Measurements from ENCODE around the gene MEX3D. TPM values are rescaled to one million over a fixed set of nuclear protein-coding genes. Genes with fewer than 3 reads are reported as not detected.

Gene MEX3D
- total and polyA plus RNA-seq, 4 donors, result 0.92 to 9.1 (median 5.2) TPM

DNA sequence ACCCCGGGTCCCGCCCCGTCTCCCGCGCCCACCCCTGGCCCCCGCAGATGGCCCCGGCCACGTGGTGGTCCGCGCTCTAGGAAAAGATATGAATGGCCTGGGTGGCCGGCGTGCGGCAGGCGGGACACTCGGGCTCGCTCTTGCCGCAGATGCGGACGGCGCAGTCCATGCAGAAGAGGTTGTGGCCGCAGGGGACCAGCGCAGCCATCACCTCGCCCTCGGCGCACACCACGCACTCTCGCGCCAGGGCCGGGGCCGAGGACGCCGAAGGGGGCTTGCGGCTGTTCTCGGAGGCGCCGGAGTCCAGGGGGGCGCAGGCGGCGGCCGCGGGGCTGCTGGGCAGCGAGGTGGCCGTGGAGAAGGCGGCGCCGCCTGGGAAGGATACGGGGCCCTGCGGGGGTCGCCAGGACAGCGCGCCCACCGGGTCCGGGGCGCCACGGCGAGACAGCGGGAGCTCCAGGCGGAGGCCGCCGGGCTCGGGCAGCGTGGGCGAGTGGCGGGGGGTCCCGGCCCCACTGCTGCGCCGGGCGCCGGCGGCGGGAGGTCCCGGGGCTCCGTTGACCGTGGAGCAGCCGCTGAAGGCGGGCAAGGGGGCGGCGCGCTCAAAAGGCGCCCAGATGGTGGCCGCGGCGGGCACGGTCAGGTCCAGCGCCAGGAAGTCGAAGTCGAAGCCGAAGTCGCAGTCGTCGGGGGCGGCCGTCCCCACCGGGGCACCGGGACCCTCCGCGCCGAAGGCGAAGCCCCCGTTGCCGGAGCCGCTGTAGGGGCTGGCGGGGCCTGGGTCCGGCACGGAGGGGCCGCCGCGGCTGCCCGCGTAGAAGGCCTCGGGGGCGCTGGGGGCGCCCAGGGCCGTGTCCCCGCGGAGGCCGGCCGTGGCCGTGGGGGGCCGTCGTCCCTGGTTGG lies 12.4 kb downstream of the MEX3D start:
- H3K36me3 ChIP-seq (ENCODE audit: control insufficient read depth in 4 of 4, insufficient read depth in 3 of 4, low read depth in 1 of 4, low read length in 3 of 4), result peaks cover 0 to 3% (median 0%) of the 10 kb centered on the region in 4 donors
- H3K9ac ChIP-seq (ENCODE audit: low read depth in 1 of 2, low read length in 2 of 2), result no peak overlapping the region
- H3K4me3 ChIP-seq (ENCODE audit: low read depth in 1 of 3, low read length in 3 of 3), result no peak overlapping the region
- TF ChIP-seq GABPA (IDR thresholded peaks at IDR 0.05 in 1 of 2, conservative IDR thresholded peaks at IDR 0.05 in 1 of 2) (no peak), RXRA (IDR thresholded peaks at IDR 0.05) (no peak), RAD21 (IDR thresholded peaks at IDR 0.05) (no peak), JUND (IDR thresholded peaks at IDR 0.05) (no peak)
- TF ChIP-seq, protein P1, sequence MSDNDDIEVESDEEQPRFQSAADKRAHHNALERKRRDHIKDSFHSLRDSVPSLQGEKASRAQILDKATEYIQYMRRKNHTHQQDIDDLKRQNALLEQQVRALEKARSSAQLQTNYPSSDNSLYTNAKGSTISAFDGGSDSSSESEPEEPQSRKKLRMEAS (IDR thresholded peaks at IDR 0.05), result no peak
- TF ChIP-seq, protein P2, sequence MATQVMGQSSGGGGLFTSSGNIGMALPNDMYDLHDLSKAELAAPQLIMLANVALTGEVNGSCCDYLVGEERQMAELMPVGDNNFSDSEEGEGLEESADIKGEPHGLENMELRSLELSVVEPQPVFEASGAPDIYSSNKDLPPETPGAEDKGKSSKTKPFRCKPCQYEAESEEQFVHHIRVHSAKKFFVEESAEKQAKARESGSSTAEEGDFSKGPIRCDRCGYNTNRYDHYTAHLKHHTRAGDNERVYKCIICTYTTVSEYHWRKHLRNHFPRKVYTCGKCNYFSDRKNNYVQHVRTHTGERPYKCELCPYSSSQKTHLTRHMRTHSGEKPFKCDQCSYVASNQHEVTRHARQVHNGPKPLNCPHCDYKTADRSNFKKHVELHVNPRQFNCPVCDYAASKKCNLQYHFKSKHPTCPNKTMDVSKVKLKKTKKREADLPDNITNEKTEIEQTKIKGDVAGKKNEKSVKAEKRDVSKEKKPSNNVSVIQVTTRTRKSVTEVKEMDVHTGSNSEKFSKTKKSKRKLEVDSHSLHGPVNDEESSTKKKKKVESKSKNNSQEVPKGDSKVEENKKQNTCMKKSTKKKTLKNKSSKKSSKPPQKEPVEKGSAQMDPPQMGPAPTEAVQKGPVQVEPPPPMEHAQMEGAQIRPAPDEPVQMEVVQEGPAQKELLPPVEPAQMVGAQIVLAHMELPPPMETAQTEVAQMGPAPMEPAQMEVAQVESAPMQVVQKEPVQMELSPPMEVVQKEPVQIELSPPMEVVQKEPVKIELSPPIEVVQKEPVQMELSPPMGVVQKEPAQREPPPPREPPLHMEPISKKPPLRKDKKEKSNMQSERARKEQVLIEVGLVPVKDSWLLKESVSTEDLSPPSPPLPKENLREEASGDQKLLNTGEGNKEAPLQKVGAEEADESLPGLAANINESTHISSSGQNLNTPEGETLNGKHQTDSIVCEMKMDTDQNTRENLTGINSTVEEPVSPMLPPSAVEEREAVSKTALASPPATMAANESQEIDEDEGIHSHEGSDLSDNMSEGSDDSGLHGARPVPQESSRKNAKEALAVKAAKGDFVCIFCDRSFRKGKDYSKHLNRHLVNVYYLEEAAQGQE (IDR thresholded peaks at IDR 0.05), result no peak
- TF ChIP-seq, protein P3, sequence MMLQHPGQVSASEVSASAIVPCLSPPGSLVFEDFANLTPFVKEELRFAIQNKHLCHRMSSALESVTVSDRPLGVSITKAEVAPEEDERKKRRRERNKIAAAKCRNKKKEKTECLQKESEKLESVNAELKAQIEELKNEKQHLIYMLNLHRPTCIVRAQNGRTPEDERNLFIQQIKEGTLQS (IDR thresholded peaks at IDR 0.05), result no peak
- H3K27me3 ChIP-seq (ENCODE audit: control insufficient read depth in 4 of 4, insufficient read depth in 4 of 4, low read length in 3 of 4), result no peaks in the 10 kb centered on the region
- DNase-seq (ENCODE audit: low spot score), result no peak
- no peaks in the 10 kb centered on the region for H3K9me3 ChIP-seq (ENCODE audit: control insufficient read depth in 4 of 4, low read length in 3 of 4)
- 96% methylated on average over 121 of the region's 121 CpGs for WGBS
- H3K27ac ChIP-seq (ENCODE audit: low read depth in 1 of 2, low read length in 2 of 2), result no peak overlapping the region
- H3K4me1 ChIP-seq (ENCODE audit: control insufficient read depth in 4 of 4, insufficient read depth in 4 of 4, low read length in 3 of 4), result no peaks in the 10 kb centered on the region

DNA sequence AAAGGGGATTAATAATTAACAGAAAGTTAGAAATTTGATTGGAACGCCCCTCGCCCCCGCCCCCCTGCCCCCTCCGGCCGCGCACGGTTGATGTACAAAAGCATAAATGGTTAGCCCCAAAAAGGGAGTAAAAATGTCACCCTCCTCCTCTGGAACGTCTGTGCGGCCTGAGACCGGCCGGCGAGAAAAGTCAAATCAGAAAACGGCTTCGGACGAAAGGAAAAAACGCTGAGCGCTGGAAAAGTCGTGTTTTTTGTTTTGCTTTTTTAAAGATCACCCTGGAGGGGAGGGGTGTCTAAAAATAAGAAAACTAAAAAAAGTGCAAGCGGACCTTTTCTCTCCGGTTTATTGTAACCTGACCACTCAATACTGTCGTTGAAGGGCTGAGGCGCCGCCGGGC lies 13.2 kb downstream of the MEX3D start:
- H3K9ac ChIP-seq (ENCODE audit: low read depth in 1 of 2, low read length in 2 of 2), result no peak overlapping the region
- no peaks in the 10 kb centered on the region for H3K9me3 ChIP-seq (ENCODE audit: control insufficient read depth in 4 of 4, low read length in 3 of 4)
- H3K4me3 ChIP-seq (ENCODE audit: low read depth in 1 of 3, low read length in 3 of 3), result no peak overlapping the region
- no peaks in the 10 kb centered on the region for H3K27me3 ChIP-seq (ENCODE audit: control insufficient read depth in 4 of 4, insufficient read depth in 4 of 4, low read length in 3 of 4)
- DNase-seq (ENCODE audit: low spot score), result no peak
- no peak for TF ChIP-seq RAD21 (IDR thresholded peaks at IDR 0.05)
- TF ChIP-seq, protein P1 (IDR thresholded peaks at IDR 0.05), result no peak
- no peak for TF ChIP-seq EGR1 (IDR thresholded peaks at IDR 0.05; ENCODE audit: low read depth in 2 of 2)
- TF ChIP-seq JUND (IDR thresholded peaks at IDR 0.05), result no peak
- TF ChIP-seq, protein P4, sequence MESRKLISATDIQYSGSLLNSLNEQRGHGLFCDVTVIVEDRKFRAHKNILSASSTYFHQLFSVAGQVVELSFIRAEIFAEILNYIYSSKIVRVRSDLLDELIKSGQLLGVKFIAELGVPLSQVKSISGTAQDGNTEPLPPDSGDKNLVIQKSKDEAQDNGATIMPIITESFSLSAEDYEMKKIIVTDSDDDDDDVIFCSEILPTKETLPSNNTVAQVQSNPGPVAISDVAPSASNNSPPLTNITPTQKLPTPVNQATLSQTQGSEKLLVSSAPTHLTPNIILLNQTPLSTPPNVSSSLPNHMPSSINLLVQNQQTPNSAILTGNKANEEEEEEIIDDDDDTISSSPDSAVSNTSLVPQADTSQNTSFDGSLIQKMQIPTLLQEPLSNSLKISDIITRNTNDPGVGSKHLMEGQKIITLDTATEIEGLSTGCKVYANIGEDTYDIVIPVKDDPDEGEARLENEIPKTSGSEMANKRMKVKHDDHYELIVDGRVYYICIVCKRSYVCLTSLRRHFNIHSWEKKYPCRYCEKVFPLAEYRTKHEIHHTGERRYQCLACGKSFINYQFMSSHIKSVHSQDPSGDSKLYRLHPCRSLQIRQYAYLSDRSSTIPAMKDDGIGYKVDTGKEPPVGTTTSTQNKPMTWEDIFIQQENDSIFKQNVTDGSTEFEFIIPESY (IDR thresholded peaks at IDR 0.05), result no peak
- no peak overlapping the region for H3K27ac ChIP-seq (ENCODE audit: low read depth in 1 of 2, low read length in 2 of 2)
- H3K4me1 ChIP-seq (ENCODE audit: control insufficient read depth in 4 of 4, insufficient read depth in 4 of 4, low read length in 3 of 4), result no peaks in the 10 kb centered on the region
- 92% methylated on average over 24 of the region's 24 CpGs for WGBS
- H3K36me3 ChIP-seq (ENCODE audit: control insufficient read depth in 4 of 4, insufficient read depth in 3 of 4, low read depth in 1 of 4, low read length in 3 of 4), result peaks cover 0 to 3% (median 0%) of the 10 kb centered on the region in 4 donors
